Adrenal gland (tissue), 5 donors: ENCODE data around the gene PAEP.

Experiments
- POLR2A ChIP-seq, 2 donors: fragments of 450-650 bp; IDR thresholded peaks; one replicate each; pipeline ENCODE4 v1.6.1; 2017; ENCODE audit warnings: antibody characterized with exemption in 2 of 2, mild to moderate bottlenecking in 2 of 2, moderate library complexity in 1 of 2
- TF ChIP-seq, protein P1 (sequence below), 6 experiments: fragments of 450-650 bp in 4 of 6; fragments of 200-600 bp in 2 of 6; sonication (generic) in 1 of 6; IDR thresholded peaks; 1 replicate in 5 of 6; 2 replicates in 1 of 6; pipeline versions ENCODE4 v1.5.1 to v1.8.0; 2016 to 2021; ENCODE audit warnings: antibody characterized with exemption in 6 of 6, mild to moderate bottlenecking in 2 of 6, moderate library complexity in 1 of 6
- donor health status: DM: no; HTN: no; CAD: no.

GRCh38 chr9:135572233-135572632 lies 10.7 kb downstream of the PAEP start:
- TF ChIP-seq, protein P1, sequence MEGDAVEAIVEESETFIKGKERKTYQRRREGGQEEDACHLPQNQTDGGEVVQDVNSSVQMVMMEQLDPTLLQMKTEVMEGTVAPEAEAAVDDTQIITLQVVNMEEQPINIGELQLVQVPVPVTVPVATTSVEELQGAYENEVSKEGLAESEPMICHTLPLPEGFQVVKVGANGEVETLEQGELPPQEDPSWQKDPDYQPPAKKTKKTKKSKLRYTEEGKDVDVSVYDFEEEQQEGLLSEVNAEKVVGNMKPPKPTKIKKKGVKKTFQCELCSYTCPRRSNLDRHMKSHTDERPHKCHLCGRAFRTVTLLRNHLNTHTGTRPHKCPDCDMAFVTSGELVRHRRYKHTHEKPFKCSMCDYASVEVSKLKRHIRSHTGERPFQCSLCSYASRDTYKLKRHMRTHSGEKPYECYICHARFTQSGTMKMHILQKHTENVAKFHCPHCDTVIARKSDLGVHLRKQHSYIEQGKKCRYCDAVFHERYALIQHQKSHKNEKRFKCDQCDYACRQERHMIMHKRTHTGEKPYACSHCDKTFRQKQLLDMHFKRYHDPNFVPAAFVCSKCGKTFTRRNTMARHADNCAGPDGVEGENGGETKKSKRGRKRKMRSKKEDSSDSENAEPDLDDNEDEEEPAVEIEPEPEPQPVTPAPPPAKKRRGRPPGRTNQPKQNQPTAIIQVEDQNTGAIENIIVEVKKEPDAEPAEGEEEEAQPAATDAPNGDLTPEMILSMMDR (IDR thresholded peaks at IDR 0.05): no peak
- no peak for TF ChIP-seq POLR2A (IDR thresholded peaks at IDR 0.05)
